GM19351 (cell line): ENCODE measurements around the gene MGST1.
A peak's percentile ranks its signal among the peaks of the same experiment; 100 is the strongest.

ENCODE experiments used
- ATAC-seq: cut with Tn5 transposase; IDR thresholded peaks from one replicate; pipeline ENCODE4 v1.9.1; 2021; ENCODE audit warnings: mild to moderate bottlenecking, moderate library complexity; ENCODE audit not compliant: unreplicated experiment

Gene MGST1, protein sequence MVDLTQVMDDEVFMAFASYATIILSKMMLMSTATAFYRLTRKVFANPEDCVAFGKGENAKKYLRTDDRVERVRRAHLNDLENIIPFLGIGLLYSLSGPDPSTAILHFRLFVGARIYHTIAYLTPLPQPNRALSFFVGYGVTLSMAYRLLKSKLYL

DNA sequence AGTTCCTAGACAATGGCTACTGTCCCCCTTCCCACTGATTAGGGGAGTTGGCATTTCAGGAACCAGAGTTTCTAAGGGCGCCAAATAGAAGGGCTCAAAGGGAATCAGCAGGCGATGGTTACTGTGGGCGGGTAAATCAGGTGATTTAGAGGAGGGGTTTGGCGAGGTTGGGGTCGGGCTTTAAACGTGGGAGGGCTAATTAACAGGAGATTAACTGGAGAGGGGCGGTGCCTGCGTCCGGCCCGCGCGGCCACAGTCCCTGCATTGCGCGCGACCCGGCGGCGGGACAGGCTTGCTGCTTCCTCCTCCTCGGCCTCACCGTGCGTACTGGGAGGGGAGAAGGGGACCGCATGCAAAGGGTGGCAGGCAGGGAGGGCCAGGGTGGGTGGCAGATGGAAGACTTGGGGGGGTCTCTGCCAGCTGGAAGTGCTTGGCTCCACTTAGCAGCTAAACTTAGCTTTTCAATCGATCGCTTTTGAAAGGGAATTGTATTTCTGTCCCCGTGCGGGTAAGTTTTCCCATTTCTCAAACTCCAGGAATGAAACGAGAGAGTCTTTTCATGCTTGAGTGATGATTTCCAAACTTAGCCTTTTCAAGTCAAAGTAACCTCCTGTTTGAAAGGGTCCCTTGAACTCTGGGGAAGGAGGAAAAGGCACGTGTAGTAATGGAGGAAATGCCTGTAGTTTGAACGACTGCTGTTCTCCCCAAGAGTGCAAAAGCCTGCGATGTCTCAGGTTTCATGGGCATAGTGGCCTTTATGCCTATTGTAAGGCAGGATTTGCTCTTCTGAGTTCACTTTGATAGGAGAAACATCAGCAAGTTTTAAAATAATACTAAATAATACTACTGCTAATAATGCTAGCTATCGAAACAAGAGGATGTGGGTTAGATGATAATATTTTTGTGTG lies at the start of gene MGST1:
Gene MGST1, plus strand, starts transcription at position 255 of the 908 bp plus-strand sequence. CDS start 6,608 bp downstream, outside the sequence.
- ATAC-seq, result peak; percentile 70

DNA sequence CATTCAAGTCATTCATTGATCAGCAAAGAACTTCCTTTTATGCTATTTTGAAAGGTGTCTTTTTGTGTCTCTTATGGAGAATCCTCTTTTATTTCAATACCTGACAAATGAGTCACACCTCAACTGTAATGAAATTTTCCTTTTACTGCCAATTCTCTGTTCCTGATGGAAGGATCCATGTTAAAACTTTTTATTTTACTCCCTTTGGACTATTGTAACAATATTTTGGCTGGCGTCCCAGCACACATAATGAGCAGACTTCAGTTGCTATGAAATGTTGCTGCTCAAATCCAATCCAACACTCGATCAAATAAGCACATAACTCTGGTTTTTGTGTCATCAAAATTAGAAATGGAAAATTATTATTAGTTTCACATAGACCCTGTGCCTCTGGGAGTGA lies 48.0 kb upstream of the MGST1 start:
- ATAC-seq, result no peak

DNA sequence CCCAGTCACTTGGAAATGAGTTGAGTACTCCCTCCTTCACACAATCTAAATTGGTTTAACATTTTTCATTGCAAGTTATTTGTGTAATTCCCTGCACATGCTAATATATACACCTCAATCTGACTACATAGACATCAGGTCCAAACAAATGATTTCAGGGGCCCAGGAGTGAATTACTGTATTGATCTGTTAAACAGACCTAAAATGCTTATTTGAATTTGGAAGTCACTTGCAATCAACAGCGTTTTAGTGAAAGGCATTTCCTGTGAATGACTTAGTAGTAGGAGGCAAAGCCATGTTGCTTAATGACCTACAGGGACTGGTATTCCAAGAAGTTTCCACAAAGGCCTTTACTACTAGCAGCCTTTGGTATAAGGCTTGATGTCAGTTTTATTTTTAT lies 47.3 kb upstream of the MGST1 start:
- no peak for ATAC-seq

DNA sequence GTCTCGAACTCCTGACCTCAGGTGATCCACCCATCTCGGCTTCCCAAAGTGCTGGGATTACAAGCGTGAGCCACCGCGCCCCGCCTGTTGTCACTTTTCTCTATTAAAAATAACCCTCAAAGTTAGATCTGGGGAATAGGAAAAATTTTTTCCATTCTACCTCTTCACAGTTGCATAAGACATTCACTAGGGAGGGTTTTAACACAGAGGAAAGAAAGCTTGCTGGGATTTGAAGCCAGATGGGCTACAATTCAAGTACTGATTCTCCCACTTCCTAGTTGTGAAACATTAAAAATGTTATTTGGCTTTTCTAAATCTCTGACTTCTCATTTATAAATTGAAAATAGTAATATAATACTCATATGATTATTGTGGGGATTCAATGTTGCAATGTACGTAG lies 46.7 kb upstream of the MGST1 start:
- ATAC-seq, result no peak

DNA sequence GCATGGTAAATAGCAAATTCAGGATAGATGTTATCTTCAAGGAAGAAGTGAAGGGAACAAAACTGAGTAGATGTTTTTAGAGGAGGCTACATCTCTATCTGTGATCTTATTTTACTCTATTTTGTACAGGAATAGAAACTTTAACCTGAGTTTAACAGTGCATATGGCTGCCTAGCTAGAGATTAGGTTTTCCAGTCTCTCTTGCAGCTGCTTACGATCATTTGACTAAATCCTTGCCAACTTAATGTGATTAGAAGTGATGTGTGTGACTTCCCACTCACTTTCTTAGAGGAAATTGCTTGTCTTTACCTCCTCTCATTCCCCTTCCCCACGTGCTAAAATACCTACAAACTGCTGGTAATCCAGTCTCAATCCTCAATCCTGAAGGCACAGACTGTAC lies 43.5 kb upstream of the MGST1 start:
- no peak for ATAC-seq

DNA sequence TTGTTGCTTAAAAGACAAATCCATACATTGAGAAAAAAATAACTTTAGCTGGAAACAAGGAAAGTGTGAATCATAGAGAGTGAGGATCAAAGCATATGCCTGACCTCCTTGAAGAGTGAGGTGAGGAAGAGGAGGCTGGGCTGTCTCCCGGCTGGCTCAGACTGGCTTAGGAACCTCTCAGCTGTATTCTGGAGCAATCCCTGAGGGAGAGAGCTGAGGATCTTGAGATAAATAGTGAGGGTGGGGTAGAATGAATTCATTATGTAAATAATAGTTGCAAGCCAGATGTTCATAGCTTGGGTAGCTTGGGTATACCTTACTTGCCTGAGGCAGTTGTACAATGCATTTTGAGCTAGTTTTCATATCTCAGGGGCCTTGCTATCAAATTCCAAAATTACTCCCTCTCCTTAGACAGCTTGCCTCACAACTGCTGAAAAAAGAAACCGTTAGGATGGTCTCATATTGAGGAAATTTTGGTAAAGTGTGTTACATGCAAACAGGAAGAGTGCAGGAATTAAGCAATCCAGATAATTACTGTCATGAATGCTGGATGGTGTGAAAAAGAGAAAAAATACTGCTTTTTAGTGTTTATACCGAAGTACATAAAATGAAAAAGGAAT lies 39.5 kb upstream of the MGST1 start:
- no peak for ATAC-seq

DNA sequence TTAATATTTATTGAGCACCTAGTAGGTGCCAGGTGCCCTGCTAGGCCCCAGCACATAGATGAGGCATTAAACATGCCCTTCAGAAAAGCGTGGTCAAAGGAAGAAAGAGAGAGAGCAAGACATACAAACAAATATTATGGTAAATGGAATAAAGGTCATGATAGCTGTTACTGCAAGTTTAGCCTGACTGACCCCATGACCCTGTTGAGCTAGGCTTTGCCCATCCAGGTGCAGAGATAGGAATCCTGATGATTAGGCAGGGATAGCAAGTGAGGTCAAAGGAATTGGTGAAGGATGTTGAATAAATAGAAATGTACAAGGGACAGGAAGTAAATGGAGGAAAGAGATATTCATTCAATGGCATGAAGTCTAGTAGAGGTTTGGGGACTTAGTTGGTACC lies 36.5 kb upstream of the MGST1 start:
- no peak for ATAC-seq

DNA sequence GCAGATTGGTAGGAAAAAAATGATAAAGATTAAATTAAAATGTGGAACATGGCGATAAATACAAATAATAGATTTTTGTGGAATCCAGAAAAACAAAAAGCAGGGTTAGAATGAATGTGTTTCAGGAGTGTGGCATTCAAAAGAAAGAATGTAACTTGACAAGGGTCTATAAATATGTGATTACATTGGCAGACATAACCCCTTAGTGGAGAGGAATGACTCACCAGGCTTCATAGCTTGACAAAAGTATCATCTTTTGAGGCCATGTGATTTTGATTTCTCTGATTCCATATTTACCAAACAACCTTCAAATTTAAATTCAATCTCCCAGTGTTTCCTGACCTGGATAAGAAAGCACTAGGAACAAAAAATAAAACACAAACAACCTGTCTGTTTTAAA lies 24.4 kb upstream of the MGST1 start:
- ATAC-seq, result no peak

DNA sequence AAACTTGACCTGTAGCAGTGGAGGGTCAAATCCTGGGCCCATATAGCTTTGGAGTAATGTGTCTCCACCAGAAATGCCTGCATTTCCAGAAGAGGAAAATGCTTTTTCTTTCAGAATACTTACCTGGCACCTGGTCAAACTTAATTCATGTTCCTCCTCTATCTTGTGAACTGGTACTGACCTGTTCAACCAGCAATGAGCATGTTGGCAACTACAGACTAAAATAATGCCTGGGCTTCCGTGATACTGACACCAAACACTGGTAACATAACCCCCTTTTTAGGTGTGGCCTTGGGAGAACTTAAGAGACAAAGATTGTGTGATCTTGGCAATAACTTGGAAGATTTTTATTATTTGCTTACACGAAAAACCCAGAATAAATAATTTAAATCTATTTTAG lies 23.8 kb upstream of the MGST1 start:
- ATAC-seq, result no peak

DNA sequence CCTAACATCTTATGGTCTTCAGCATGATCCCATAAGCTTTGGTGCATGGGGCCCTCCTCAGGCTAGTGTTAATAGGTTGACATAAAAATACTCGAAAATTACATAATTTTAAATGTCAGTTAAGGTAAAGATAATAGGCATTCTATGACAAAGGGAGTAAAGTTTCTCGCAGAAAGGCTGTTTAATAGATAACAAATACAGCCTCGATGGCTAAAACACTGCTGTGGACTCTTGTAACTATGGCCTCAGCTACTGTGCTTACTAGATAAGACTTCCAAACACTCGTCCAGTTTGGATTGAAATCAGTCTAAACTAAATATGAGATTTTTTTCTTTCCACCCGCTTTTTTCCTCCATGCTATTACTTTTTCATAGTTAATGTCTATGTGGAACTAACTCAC lies 23.2 kb upstream of the MGST1 start:
- ATAC-seq, result no peak

DNA sequence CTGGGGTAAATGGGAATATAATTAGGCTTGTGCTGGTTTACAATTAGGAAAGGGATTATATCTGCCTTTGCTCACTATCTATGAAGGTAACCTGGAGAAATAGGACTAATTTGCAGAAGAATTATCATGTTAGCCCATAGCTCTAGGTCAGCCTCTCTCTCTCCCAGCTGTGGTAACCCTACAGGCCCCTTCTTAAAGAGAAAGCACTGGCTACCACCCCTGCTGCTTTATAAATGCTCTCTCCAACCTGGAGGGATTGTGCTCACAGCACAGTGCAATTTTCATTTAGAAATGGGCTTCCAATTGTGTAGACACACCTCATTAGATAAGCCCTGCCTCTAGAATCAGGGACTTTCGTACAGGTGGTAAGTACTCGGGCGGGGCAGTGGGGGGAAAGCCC lies 22.7 kb upstream of the MGST1 start:
- ATAC-seq, result no peak

DNA sequence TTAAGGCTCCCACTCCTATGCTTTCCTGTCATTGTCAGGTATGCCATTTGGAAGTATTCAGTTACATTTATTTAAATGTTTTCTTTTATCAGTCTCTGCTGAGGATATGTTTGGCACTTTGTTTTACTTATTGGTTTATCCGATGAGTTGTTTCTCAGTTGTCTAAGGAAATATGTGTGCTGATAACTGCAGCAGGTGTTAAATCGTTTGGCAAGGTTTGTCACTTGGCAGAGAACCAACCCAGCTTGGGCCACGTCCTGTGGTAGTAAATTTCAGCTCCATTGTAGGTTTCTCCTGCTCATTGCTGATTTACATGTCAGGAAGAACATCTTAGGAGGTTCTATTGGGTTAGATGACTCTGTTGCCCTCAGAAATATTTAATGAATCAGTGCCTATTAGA lies 22.0 kb upstream of the MGST1 start:
- ATAC-seq, result no peak

DNA sequence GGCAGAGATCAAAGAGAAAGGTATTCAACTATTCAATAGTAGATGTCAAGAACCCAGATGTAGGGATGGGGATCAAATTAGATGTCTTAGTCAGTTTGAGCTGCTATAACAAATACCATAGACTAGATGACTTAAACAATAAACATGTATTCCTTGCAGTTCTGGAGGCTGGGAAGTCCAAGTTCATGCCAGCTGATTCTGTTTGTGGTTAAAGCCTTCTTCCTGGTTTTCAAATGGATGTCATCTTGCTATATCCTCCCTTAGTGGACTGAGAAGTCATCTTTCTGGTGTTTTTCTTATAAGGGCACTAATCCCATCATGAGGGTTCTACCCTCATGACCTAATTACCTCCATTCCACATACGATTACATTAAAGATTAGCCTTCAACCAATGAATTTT lies 19.5 kb upstream of the MGST1 start:
- no peak for ATAC-seq

DNA sequence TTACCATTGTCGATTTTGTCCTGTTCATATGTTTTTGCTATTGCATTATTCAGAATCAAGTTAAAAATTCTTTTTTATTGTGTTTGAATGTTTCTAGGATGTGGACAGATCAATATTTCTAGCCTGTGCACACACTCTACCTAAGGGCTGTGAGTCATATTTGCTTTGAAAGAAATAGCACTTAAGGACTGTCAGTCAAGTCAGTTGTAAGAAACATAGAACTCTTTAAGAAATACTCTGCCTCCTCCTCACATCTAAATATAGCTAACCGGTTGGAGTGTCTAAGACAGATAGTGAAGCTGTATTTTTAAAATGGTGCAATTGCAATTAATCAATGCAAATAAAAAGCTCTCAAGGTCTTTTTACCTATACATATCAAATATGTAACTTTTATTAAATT lies 17.9 kb upstream of the MGST1 start:
- no peak for ATAC-seq

DNA sequence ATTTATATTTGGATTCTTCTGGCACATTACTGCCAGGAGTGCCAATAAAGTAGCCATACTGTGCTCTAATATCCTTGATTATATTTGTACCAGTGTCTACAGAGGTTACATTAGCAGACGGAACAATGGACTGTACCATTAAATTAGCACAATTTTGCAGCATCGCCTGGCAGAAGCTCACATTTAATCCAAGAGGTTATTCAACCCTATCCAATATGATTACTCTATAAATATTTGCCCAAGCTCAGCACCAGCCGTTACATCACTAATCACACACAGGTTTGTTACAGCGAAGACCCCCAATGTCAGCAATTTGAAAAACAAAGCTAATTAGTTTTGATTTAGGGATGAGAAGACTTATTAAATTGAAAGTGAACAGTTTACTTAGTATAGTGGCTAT lies 16.9 kb upstream of the MGST1 start:
- no peak for ATAC-seq

DNA sequence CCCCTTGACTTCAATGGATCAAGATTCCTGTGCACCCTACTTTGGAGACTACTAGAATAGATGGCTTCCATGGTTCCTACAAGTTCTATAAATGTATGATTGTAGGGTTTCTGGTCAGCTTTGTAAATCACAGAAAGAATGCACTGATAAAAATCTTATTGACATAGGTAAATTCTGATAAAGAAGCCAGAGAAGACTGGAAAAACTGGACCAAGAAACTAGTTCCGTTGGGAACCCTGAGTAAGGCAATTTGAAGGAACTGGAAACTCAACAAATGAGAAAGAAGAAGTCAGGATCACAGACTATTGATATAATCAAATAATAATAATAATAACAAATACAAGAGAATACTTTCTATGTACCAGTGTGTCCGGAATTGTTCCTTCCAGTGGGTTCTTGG lies 15.4 kb upstream of the MGST1 start:
- no peak for ATAC-seq

DNA sequence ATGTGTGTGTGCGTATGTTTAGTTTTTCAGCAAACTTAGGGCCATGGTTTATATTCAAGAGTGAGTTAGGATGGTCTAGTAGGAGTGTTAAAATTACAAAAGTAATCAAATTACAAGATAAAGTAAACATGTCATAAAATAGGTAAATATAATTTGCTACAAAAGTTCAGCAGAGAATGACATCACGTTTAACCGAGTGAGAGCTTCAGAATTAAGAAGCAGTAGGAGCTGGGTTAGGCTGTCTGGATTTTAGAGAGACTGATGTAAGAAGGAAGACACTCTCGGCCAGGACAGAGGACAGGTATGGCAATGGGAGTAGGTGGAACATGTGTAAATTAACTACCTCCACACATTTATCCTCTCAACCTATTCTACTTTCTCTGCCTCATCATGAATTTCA lies 11.6 kb upstream of the MGST1 start:
- no peak for ATAC-seq

DNA sequence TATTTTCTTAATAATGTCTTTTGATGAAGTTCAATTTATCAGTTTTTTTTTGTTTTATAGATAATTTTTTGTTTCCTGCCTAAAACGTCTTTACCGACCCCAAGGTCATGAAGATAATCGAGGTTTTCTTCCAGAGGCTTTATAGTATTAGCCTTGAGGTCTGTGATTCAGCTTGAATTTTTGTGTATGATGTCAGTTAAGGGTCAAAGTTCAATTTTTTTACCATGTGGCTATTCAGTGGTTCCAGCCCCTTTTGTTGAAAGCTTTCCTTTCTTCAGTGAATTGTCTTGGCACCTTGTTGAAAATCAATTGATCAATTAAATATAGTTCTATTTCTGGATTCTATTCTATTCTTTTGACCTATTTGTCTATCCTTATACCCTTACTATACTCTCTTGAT lies 3.2 kb upstream of the MGST1 start:
- ATAC-seq, result no peak

DNA sequence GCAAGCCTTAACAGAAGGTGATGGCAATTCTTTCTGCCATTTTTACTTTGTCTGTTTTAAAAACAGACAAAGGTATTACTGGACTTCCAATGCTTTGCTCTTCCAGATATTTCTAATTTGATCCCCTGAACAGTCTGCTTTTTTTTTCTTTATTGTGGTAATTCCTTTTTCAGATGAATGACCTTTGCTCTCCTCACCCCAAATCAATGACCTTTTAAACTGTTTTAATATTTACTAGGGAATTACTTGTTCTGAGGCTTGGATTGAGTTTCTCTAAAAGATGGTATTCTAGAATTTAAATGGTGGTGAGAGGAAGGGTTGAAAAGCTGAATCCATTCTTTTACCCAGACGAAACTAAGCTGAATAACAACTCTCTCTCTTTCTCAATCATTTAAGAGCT lies 2.3 kb upstream of the MGST1 start:
- ATAC-seq, result no peak

DNA sequence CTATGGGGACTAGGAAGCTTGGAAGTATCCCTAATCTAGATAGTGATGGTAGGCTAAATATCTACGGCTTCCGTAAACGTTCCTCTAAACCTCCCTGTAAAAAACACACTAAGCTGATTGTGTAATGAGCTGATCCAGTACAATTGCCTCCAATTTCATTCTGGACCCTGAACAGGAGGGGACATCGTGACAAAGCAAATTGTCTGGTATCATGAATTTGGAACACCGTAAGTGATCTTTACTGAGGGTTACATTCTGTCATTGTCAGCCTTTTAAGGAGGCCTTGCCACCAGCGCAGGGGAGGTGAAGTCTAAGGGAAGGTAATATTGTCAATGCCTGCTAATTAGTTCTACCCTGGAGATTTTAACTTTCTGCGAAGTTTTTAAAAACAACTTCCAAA lies 487 bp upstream of the MGST1 start:
- no peak for ATAC-seq

DNA sequence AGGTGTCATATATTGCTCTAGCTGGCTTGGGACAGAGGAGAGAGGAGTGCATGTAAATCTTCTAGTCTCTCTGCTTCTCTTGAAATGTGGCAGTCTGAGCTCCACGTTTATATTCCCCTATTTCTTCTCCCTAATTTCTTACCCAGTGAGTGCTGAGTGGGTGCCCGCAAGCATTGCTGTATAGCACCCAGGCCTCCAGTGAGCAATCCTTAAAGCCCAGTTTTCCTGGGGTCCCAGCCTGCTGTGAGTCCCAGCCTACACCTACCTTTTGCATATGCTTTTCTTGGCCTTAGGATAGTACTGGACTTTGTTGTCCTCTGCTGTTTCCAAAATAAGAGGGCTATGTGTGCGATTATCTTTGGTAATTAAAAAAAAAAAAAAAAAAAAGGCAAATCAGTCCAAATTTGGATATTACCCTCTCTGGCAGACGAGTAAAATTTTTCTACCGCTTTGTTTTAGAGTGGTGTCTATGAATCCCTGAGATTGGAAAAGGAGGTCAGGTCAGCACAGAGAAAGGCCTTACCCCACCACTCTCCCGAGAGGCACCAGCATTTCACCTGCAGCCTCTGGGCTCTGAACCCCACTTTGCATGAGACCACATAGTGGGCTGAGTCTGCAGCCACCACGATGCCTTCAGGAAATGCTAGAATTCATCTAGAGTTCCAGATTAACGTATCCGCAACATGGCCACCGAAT lies 1.1 kb downstream of the MGST1 start:
- peak; percentile 53 for ATAC-seq

DNA sequence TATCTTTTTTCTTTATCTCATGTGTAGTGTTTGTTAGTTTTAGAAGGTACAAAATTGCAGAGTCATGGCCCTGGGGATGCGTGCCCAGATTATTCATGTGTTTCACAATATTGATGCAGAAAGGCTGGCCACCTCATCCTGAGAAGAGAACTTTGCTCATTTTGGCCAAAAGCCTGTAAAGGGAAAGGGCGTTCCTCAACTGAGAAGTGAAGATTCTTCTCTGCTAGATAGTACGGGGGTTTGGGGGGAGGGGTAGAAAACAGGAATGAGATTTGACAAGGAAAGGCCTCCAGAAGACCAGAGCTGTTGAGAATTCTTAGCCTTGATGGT lies 1.7 kb downstream of the MGST1 start:
- ATAC-seq, result peak; percentile 23
